H7 (cell line): ENCODE results near the gene SPDYC. TPM values are rescaled to one million over a fixed set of nuclear protein-coding genes. Genes with fewer than 3 reads are reported as not detected.

Source experiments
- DNase-seq: peaks from one replicate; pipeline ENCODE4 v3.0.0; 2012
- H3K27me3 ChIP-seq: 2 replicates; pipeline ENCODE4 v1.6.0; 2011; ENCODE audit warnings: mild to moderate bottlenecking, low read length; ENCODE audit not compliant: control insufficient read depth, insufficient read depth
- H3K36me3 ChIP-seq: replicated peaks from 2 replicates; pipeline ENCODE4 v1.5.1; 2011; ENCODE audit warnings: low read length; ENCODE audit not compliant: control insufficient read depth, insufficient read depth
- H3K4me3 ChIP-seq: 2 replicates; pipeline ENCODE4 v1.5.1; 2011; ENCODE audit warnings: low read depth, mild to moderate bottlenecking, control low read depth, low read length, moderate library complexity; ENCODE audit not compliant: insufficient read depth
- total RNA-seq: library from RNA; depleted of rRNA; stranded (reverse); fragments of >200 nt; shearing (Covaris generic); gene quantifications from 2 replicates; pipeline ENCODE4 v1.2.3, GENCODE V29; 2014

Gene SPDYC
- total RNA-seq, 1 experiment from 2014 or later = 2.0 TPM

DNA sequence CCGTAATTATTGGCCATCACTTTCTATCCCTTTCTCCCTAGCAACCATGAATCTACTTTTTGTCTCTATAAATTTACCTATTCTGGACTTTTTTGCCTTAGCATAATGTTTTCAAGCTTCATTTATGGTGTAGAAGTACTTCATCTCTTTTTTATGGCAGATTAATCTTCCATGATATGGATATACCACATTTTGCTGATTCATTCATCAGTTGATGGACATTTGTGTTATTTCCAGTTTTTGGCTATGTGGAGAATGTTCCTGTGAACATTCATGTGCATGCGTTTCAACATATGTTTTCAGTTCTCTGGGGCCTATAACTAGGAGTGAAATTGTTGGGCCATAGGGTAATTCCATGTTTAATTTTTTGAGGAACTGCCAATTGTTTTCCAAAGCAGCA is 24.5 kb downstream of the SPDYC start:
- DNase-seq = no peak
- H3K36me3 ChIP-seq = peaks cover 12% of the 10 kb centered on the region
- no peaks in the 10 kb centered on the region for H3K27me3 ChIP-seq
- no peak overlapping the region for H3K4me3 ChIP-seq

DNA sequence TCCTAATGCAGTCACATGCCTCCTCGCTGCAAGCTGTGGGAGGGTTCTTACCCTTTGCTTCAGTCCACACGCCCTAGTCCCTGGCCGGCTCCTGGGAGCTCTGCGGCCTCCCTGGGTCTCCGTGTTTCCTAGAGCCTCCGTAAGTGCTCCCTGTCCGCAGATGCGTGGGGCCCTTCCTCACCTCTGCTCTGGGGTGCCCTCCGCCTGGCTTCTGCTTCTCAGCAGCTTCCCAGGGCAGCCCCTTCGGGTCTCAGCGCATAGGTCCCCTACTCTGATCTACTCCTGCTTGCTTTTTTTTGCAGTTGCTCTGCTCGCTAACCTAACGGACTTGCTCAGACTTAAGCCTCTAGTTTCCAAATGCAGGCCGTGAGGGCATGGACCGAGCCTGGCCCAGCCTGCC is 34.1 kb downstream of the SPDYC start:
- peak; percentile 60 for DNase-seq
- peaks cover 30% of the 10 kb centered on the region for H3K36me3 ChIP-seq

DNA sequence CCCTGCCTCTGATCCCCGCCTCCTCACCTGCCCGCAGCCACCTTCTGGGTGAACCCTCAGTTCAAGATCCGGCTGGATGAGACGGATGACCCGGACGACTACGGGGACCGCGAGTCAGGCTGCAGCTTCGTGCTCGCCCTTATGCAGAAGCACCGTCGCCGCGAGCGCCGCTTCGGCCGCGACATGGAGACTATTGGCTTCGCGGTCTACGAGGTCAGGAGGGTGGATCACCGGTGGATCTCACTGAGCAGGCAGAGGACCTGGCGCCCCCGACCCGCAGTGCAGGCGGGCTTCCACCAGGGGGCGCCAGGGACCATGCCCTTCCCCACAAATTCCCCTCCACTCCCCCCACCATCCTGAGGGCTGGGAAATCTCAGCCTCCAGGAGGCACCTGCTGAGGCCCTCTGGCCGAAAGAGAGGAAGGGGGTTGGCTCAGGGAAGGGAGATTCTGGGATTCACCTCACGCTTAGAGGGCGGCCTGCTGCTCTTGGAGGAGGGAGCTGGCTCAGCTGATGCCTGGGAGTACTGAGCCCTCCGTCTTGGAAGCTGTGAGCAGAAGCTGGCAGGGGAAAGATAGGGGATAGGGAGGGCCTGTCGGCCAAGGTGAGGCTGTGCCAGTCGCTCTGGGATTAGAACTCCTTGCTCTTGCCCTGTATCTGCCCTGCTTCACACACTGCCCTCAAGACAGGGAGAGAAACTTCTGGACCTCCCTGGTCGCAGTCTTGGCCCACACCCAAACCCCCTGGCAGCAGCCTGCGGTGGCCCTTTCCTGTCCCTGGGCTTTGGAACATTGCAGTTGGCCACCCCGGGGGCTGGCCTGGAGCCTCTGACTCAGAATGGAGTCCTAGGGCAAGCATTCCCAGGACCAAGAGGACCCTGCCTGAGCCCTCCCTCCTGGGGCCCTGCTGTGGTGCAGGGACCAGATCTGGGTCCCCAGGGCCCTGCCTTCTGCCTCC is 34.9 kb downstream of the SPDYC start:
- H3K27me3 ChIP-seq = no peaks in the 10 kb centered on the region
- H3K4me3 ChIP-seq = no peak overlapping the region
- peaks cover 32% of the 10 kb centered on the region for H3K36me3 ChIP-seq
- DNase-seq = peak; percentile 98

More for the DNA sequence above, 34.1 kb downstream of the SPDYC start:
- Histone ChIP-seq H3K4me3 (no peak overlapping the region), H3K27me3 (no peaks in the 10 kb centered on the region)

DNA sequence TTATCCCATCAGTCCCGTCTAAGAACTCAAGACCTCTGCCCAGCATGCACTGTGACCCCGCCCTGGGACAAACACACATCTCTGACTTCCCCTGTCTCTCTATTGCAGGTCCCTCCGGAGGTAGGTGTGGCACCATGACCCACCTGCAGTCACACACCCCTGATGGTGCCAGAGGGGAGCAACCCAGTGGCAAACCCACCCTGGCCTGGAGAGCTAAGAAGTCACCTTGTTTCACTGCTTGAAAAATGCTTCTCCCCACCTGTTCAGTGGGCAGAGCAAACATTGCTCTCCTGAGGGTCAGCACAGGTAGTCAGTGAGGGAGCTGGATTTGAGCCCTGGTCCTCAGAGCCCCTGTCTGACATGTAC is 35.6 kb downstream of the SPDYC start:
- no peak overlapping the region for H3K4me3 ChIP-seq
- no peaks in the 10 kb centered on the region for H3K27me3 ChIP-seq
- peaks cover 36% of the 10 kb centered on the region for H3K36me3 ChIP-seq
- no peak for DNase-seq

DNA sequence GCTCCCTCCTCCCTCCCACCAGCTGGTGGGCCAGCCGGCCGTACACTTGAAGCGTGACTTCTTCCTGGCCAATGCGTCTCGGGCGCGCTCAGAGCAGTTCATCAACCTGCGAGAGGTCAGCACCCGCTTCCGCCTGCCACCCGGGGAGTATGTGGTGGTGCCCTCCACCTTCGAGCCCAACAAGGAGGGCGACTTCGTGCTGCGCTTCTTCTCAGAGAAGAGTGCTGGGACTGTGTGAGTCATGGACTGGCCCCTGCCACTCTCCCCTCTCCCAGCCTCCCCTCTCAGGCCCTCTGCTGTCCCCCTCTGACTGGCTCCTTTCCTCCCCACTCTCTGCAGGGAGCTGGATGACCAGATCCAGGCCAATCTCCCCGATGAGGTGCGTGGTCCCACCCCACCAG is 36.4 kb downstream of the SPDYC start:
- peaks cover 38% of the 10 kb centered on the region for H3K36me3 ChIP-seq
- H3K4me3 ChIP-seq = no peak overlapping the region
- no peak for DNase-seq
- no peaks in the 10 kb centered on the region for H3K27me3 ChIP-seq

DNA sequence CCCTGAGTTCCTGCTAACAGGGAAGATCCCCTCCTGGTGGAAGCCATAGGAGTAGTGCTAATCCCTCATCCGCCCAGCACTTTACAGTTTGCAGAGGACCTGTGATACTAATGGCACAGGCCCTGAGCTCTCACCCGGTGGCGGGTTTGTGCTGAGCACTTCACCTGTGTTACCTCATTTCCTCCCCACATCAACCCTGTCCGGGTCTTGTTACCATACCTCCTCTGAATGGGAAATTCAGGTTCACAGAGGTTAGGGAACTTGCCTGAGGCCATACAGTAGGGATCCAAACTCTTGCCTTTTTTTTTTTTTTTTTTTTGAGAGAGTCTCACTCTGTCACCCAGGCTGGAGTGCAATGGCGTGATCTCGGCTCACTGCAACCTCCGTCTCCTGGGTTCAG is 36.9 kb downstream of the SPDYC start:
- Histone ChIP-seq H3K36me3 (peaks cover 38% of the 10 kb centered on the region), H3K4me3 (no peak overlapping the region), H3K27me3 (no peaks in the 10 kb centered on the region)
- DNase-seq = no peak

DNA sequence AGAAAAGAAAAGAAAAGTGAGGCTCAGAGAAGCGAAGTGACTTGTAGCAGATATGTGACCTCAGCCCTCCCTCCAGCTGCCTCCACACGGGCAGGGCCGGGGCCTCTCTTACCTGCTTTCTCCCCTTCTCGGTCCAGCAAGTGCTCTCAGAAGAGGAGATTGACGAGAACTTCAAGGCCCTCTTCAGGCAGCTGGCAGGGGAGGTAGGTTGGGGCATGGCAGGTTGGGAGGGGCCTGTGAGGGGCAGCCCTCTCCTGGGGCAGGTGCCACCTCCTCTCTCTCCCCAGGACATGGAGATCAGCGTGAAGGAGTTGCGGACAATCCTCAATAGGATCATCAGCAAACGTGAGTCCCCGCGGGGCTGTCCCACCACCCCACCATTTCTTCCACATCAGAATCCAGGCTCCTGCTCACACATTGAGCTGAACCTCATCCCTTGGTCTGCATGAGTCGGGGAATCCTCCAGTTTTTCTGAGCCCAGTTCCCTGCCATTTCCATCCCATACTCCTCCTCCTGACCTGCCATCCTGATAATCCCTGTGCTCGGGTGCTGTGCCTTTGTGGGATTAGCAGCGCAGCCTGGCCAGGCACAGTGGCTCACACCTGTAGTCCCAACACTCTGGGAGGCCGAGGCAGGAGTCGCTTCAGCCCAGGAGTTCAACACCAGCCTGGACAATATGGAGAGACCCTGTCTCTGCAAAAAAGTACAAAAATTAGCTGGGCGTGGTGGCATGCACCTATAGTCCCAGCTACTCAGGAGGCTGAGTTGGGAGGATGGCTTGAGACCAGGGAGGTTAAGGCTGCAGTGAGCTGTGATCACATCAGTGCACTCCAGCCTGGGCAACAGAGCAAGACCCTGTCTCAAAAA is 38.1 kb downstream of the SPDYC start:
- no peak overlapping the region for H3K4me3 ChIP-seq
- no peaks in the 10 kb centered on the region for H3K27me3 ChIP-seq
- no peak for DNase-seq
- H3K36me3 ChIP-seq = peaks cover 37% of the 10 kb centered on the region

DNA sequence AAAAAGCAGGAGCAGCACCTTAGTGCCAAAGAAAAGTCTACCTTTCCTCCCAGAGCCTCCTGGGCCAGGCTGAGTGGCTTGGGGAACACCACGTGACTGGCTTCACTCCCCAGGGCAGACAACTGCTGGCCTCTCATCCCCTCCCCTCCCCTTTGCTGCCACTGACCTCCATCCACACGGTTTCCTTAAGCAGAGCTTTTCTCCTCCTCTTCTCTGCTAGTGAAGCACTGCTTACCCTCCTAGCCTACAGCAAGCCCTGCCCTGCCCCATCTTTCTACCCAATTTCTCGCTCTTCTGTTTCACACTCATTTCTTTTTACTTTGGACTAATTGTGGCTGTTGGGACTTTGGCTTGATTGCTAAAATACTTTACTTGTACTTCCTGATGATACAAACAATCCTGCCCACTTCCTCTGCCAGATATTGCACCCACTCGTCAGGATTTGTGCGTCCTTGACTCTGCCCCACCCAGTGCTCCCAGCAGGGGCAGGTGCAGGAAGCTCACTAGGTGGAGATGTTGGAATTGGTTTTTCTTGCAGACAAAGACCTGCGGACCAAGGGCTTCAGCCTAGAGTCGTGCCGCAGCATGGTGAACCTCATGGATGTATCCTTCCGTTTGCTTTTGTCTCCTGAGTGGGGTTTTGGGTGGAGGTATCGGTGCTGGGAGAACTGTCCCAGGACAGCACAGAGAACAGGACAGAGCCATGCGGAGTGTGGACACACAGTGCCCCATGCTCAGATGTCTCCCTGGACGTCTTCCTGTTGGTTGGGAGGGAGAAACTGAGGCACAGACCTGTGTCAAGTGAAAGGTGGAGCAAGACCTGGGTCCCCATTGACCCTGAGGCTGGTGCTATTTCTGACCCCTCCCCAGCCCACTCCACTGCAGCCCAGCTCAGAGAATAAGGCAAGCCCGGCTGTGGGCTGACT is 39.0 kb downstream of the SPDYC start:
- no peak overlapping the region for H3K4me3 ChIP-seq
- H3K27me3 ChIP-seq = no peaks in the 10 kb centered on the region
- H3K36me3 ChIP-seq = peaks cover 37% of the 10 kb centered on the region
- no peak for DNase-seq

DNA sequence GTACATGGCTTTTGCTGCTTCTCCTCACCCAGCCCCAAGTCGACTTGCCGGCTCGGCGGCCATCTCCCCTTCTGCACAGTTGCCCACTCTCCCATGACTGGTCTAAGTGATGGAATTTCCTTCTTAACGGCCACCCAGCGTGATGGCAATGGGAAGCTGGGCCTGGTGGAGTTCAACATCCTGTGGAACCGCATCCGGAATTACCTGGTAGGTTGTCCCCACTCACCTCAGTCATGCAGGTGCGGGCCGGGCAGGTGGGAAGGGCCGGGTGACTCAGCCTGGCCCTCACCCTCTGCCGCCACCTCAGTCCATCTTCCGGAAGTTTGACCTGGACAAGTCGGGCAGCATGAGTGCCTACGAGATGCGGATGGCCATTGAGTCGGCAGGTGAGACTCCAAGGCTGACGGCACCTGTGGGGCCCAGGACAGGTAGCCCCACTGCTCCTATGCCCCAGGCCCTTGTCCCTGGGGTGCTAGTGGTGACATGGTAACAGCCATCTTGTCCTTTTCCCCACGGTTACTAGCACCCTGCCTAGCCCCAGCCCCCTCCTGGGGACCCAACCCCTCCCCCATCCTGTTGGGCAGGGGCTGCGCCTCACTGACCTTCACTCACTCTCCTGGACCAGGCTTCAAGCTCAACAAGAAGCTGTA is 39.8 kb downstream of the SPDYC start:
- no peak overlapping the region for H3K4me3 ChIP-seq
- no peaks in the 10 kb centered on the region for H3K27me3 ChIP-seq
- no peak for DNase-seq
- H3K36me3 ChIP-seq = peaks cover 37% of the 10 kb centered on the region

DNA sequence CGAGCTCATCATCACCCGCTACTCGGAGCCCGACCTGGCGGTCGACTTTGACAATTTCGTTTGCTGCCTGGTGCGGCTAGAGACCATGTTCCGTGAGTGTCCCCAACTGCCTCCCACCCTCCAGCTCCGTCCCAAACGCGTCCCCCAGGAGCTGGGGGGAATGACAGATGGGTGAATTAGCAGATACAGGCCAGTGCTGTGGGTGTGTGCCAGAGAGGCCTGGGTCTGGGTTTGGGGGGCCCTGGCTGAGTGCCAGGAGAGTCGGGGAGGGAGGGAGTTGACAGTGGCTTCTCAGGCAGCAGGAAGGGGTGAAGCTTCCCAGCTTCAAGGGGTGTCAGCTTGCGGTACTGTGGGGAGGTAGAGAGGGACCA is 40.3 kb downstream of the SPDYC start:
- Histone ChIP-seq H3K36me3 (peaks cover 33% of the 10 kb centered on the region), H3K4me3 (no peak overlapping the region), H3K27me3 (no peaks in the 10 kb centered on the region)
- DNase-seq = no peak

DNA sequence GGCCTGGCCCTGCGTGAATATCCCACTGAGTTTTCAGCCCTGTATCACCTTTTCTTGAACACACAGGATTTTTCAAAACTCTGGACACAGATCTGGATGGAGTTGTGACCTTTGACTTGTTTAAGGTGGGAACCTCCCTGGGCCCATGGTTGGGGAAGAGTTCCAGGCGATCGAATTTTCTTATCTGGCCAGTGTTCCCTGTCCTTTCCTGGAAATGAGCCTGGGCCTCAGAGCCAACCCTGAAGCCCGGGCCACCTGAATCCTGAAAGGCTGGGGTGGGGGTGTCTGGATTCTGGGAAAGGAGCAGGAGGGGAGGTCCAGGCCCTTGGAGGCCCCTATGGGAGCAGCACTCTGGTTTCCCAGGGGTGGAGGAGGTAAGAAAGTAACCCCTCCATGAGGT is 40.7 kb downstream of the SPDYC start:
- H3K27me3 ChIP-seq = no peaks in the 10 kb centered on the region
- peaks cover 29% of the 10 kb centered on the region for H3K36me3 ChIP-seq
- DNase-seq = no peak
- H3K4me3 ChIP-seq = no peak overlapping the region

DNA sequence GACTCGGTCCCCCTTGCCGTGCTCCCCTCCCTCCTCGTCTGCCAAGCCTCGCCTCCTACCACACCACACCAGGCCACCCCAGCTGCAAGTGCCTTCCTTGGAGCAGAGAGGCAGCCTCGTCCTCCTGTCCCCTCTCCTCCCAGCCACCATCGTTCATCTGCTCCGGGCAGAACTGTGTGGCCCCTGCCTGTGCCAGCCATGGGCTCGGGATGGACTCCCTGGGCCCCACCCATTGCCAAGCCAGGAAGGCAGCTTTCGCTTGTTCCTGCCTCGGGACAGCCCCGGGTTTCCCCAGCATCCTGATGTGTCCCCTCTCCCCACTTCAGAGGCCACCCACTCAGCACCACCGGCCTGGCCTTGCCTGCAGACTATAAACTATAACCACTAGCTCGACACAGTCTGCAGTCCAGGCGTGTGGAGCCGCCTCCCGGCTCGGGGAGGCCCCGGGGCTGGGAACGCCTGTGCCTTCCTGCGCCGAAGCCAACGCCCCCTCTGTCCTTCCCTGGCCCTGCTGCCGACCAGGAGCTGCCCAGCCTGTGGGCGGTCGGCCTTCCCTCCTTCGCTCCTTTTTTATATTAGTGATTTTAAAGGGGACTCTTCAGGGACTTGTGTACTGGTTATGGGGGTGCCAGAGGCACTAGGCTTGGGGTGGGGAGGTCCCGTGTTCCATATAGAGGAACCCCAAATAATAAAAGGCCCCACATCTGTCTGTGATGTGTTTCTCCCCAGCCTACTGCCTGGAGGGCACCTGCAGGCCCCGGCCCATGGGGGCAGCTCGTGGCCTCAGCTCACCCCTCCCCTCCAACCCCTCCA is 41.5 kb downstream of the SPDYC start:
- H3K36me3 ChIP-seq = peaks cover 22% of the 10 kb centered on the region
- no peak overlapping the region for H3K4me3 ChIP-seq
- H3K27me3 ChIP-seq = no peaks in the 10 kb centered on the region
- DNase-seq = peak; percentile 70

DNA sequence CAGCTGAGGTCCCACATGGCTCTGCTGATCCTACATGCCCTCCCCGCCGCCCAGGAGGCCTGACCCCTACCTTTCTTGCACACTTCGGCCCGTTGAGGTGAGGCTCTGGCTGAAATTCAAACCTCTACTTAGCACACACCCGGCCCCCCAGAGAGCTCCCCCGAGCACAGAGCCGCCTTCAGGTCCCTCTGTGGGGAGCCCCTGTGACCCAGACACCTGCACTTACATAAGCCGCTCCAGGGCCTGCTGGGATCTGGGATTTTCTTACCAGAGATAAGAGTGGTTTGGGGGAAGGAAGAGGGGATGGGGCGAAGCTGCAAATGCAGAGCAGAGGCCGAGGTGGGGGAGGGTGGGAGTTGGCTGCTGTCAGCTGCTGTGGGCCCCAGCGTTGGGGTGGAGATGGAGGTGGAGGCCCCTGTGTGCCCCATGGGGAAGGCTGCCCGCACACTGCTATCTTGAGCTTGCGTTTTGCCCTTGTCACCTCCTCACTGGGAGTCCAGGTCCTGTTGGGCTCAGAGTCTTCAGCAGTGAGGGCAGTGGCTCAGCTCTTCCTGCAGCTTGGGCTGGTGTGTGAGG is 42.3 kb downstream of the SPDYC start:
- Histone ChIP-seq H3K27me3 (no peaks in the 10 kb centered on the region), H3K36me3 (peaks cover 21% of the 10 kb centered on the region), H3K4me3 (no peak overlapping the region)
- DNase-seq = peak; percentile 69
